ENCODE data around the gene EN2. TPM values are rescaled to one million over a fixed set of nuclear protein-coding genes. Genes with fewer than 3 reads are reported as not detected.

Gene EN2
- total RNA-seq, 1 experiment from 2014 or later = 0.07 TPM

DNA sequence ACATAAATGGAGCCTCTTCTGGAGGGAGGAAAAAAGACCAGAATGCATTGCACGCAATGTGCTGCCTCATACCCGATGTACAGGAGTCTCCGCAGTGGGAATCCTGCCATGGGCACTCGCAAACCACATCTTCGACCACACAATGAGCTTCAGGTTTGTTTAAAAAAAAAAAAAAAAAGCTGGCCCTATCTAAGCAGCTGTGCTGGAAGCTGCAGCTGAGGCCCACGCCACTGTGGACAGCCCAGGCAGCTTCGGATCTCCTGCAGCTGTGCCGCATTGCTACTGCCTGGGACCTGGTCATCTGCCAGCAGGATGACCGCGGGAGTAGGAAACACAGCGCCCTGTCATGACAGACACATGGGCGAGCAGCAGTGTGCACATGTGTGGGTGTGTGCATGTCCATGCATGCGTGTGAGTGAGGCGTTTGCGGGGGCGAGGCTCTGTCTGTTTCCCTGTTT lies 26.0 kb downstream of the EN2 start:
- Histone ChIP-seq H3K9me3 (ENCODE audit: control insufficient read depth, low read depth, low read length) (no peaks in the 10 kb centered on the region), H3T11ph (ENCODE audit: low read length) (no peak overlapping the region), H3K23me2 (ENCODE audit: insufficient read length, low read depth, low read length, poor library complexity, severe bottlenecking) (no peaks in the 10 kb centered on the region), H3K9ac (ENCODE audit: extremely low read depth, insufficient read length, low read length) (no peak overlapping the region), H3K79me2 (ENCODE audit: insufficient read depth, low read length) (no peaks in the 10 kb centered on the region), H3K23ac (ENCODE audit: insufficient read length, low read depth, low read length) (no peak overlapping the region), H3K4ac (ENCODE audit: low read depth, low read length) (no peak overlapping the region), H2BK120ac (ENCODE audit: low read depth, low read length, poor library complexity, severe bottlenecking) (no peak overlapping the region), H3K27ac (ENCODE audit: insufficient read length, low read depth, low read length) (no peak overlapping the region), H2AK5ac (ENCODE audit: insufficient read length, low read length) (no peak overlapping the region), H2BK12ac (ENCODE audit: insufficient read length, low read depth, low read length) (no peak overlapping the region), H4K8ac (replicated peaks; ENCODE audit: insufficient read length, low read depth, low read length) (no peak overlapping the region), H2BK20ac (ENCODE audit: low read depth, low read length, poor library complexity, severe bottlenecking) (no peak overlapping the region), H3K4me2 (ENCODE audit: insufficient read depth, insufficient read length, low read length) (no peak overlapping the region), H2BK15ac (ENCODE audit: low read depth, low read length) (no peak overlapping the region), H4K20me1 (ENCODE audit: control insufficient read depth, insufficient read depth, insufficient read length) (no peaks in the 10 kb centered on the region), H2AFZ (ENCODE audit: low read length) (no peak overlapping the region), H3K14ac (ENCODE audit: insufficient read depth, low read length) (no peak overlapping the region; the same call in 1 of the 2 replicates), H4K91ac (ENCODE audit: insufficient read length, low read depth, low read length) (no peak overlapping the region), H3K56ac (ENCODE audit: insufficient read length, low read depth, low read length) (no peak overlapping the region), H3K79me1 (ENCODE audit: insufficient read depth, low read depth, low read length, poor library complexity, severe bottlenecking) (no peaks in the 10 kb centered on the region), H4K5ac (ENCODE audit: insufficient read length, low read depth, low read length) (no peak overlapping the region), H2BK5ac (ENCODE audit: insufficient read length, low read length) (no peak overlapping the region), H3K27me3 (ENCODE audit: insufficient read depth, low read length) (peaks cover 3% of the 10 kb centered on the region; the same call in 1 of the 2 replicates), H3K18ac (ENCODE audit: insufficient read length, low read depth, low read length) (no peak overlapping the region), H3K4me1 (ENCODE audit: insufficient read depth, low read length) (no peaks in the 10 kb centered on the region)
- peaks cover 0 to 3% (median 0%) of the 10 kb centered on the region in 3 experiments; a peak in 3 of 7 replicates for H3K36me3 Mint-ChIP-seq (ENCODE audit: insufficient read depth in 1 of 3, low read depth in 3 of 3)
- no CpG with 5 or more reads among the region's 16 CpGs for WGBS (ENCODE audit: extremely low coverage, insufficient read length, low lambda C conversion rate)
- H3K27me3 Mint-ChIP-seq (ENCODE audit: low read depth) = peaks cover 98% of the 10 kb centered on the region
- peaks cover 0 to 7% of the 10 kb centered on the region in 2 experiments; a peak in 3 of 5 replicates for H3K9me3 Mint-ChIP-seq
- no peak for DNase-seq
- peaks cover 18 to 21% of the 10 kb centered on the region in 2 experiments for H3K4me1 Mint-ChIP-seq
- TF ChIP-seq, protein P1, sequence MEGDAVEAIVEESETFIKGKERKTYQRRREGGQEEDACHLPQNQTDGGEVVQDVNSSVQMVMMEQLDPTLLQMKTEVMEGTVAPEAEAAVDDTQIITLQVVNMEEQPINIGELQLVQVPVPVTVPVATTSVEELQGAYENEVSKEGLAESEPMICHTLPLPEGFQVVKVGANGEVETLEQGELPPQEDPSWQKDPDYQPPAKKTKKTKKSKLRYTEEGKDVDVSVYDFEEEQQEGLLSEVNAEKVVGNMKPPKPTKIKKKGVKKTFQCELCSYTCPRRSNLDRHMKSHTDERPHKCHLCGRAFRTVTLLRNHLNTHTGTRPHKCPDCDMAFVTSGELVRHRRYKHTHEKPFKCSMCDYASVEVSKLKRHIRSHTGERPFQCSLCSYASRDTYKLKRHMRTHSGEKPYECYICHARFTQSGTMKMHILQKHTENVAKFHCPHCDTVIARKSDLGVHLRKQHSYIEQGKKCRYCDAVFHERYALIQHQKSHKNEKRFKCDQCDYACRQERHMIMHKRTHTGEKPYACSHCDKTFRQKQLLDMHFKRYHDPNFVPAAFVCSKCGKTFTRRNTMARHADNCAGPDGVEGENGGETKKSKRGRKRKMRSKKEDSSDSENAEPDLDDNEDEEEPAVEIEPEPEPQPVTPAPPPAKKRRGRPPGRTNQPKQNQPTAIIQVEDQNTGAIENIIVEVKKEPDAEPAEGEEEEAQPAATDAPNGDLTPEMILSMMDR (conservative IDR thresholded peaks at IDR 0.05) = no peak
- no peak overlapping the region for H3K4me3 Mint-ChIP-seq
- no peak overlapping the region for H3K27ac Mint-ChIP-seq
